ENCODE measurements around the gene SLC25A38. TPM values are rescaled to one million over a fixed set of nuclear protein-coding genes. Genes with fewer than 3 reads are reported as not detected.

The SLC25A38 gene
- total RNA-seq, 1 experiment from 2014 or later, result 45.9 TPM

GRCh38 chr3:39379778-39380155 lies 3.4 kb upstream of the SLC25A38 start:
- DNase-seq (ENCODE audit: unreplicated experiment), result no peak
- Mint-ChIP-seq H3K4me1 (ENCODE audit: insufficient read depth, unreplicated experiment) (no peaks in the 10 kb centered on the region), H3K27me3 (ENCODE audit: insufficient read depth, unreplicated experiment) (no peaks in the 10 kb centered on the region), H3K27ac (ENCODE audit: low read depth, unreplicated experiment) (no peak overlapping the region), H3K4me3 (ENCODE audit: unreplicated experiment) (no peak overlapping the region), H3K9me3 (ENCODE audit: unreplicated experiment) (no peaks in the 10 kb centered on the region), H3K36me3 (ENCODE audit: insufficient read depth, unreplicated experiment) (no peaks in the 10 kb centered on the region)
- ChIA-PET POLR2A (no interaction called here), CTCF (interaction anchor here (0.6 to 10.8 kb wide), 2 partner anchors 88 to 190 kb away, joined by 3 to 83 read pairs; no protein-coding TSS in a partner anchor)
- no TSS peak for BruUV-seq (replicated peaks)
- TF ChIP-seq CTCF (IDR thresholded peaks at IDR 0.05; ENCODE audit: unreplicated experiment), result no peak
- intact Hi-C loops (cut with micrococcal nuclease), result loop anchor here (5.0 to 10.0 kb wide), 2 partner anchors 87 to 195 kb away; no protein-coding TSS in a partner anchor

- Mint-ChIP-seq H3K36me3 (ENCODE audit: insufficient read depth, unreplicated experiment) (no peaks in the 10 kb centered on the region), H3K27ac (ENCODE audit: low read depth, unreplicated experiment) (no peak overlapping the region), H3K9me3 (ENCODE audit: unreplicated experiment) (no peaks in the 10 kb centered on the region), H3K4me3 (ENCODE audit: unreplicated experiment) (peak overlapping the region; percentile 9), H3K27me3 (ENCODE audit: insufficient read depth, unreplicated experiment) (no peaks in the 10 kb centered on the region), H3K4me1 (ENCODE audit: insufficient read depth, unreplicated experiment) (peaks cover 13% of the 10 kb centered on the region)
- DNase-seq (ENCODE audit: unreplicated experiment), result no peak
- POLR2A ChIA-PET, result interaction anchor here (0.9 kb wide), 1 partner anchor 26 kb away, joined by 3 read pairs; no protein-coding TSS in a partner anchor
- intact Hi-C loops (cut with micrococcal nuclease), result loop anchor here (10.0 kb wide), 1 partner anchor 197 kb away; no protein-coding TSS in a partner anchor
- CTCF ChIA-PET, result interaction anchor here (0.6 to 10.8 kb wide), 3 partner anchors 20 to 118 kb away, joined by 3 to 83 read pairs (median 3); no protein-coding TSS in a partner anchor
- TF ChIP-seq CTCF (IDR thresholded peaks at IDR 0.05; ENCODE audit: unreplicated experiment), result no peak
- BruUV-seq (replicated peaks), result no TSS peak
Observed at GRCh38 chr3:39381432-39381831, 1.7 kb upstream of the SLC25A38 start.

- no peak for TF ChIP-seq CTCF (IDR thresholded peaks at IDR 0.05; ENCODE audit: unreplicated experiment)
- H3K4me1 Mint-ChIP-seq (ENCODE audit: insufficient read depth, unreplicated experiment), result peaks cover 30% of the 10 kb centered on the region
Observed at GRCh38 chr3:39383881-39384664, 903 bp downstream of the SLC25A38 start.

GRCh38 chr3:39384665-39385000 lies 1.5 kb downstream of the SLC25A38 start:
- CTCF ChIA-PET, result interaction anchor here (0.7 to 1.7 kb wide), 4 partner anchors 11 to 579 kb away, joined by 3 to 4 read pairs (median 3); no protein-coding TSS in a partner anchor
- Mint-ChIP-seq H3K36me3 (ENCODE audit: insufficient read depth, unreplicated experiment) (peaks cover 4% of the 10 kb centered on the region), H3K4me3 (ENCODE audit: unreplicated experiment) (peak overlapping the region; percentile 91), H3K27ac (ENCODE audit: low read depth, unreplicated experiment) (peak overlapping the region; percentile 91), H3K27me3 (ENCODE audit: insufficient read depth, unreplicated experiment) (no peaks in the 10 kb centered on the region), H3K9me3 (ENCODE audit: unreplicated experiment) (no peaks in the 10 kb centered on the region), H3K4me1 (ENCODE audit: insufficient read depth, unreplicated experiment) (peaks cover 30% of the 10 kb centered on the region)
- no peak for TF ChIP-seq CTCF (IDR thresholded peaks at IDR 0.05; ENCODE audit: unreplicated experiment)
- DNase-seq (ENCODE audit: unreplicated experiment), result no peak
- intact Hi-C loops (cut with micrococcal nuclease), result loop anchor here (2.0 to 10.0 kb wide), 2 partner anchors 22 to 200 kb away; partner anchors contain the start of gene RPSA
- POLR2A ChIA-PET, result interaction anchor here (0.6 to 7.9 kb wide), 10 partner anchors 9 to 1173 kb away, joined by 3 to 63 read pairs (median 3); partner anchors contain the start of gene RPSA
- BruUV-seq (replicated peaks), result TSS peak; percentile 47

More at GRCh38 chr3:39383881-39384664, 903 bp downstream of the SLC25A38 start:
- ChIA-PET CTCF (interaction anchor here (0.7 to 1.7 kb wide), 5 partner anchors 11 to 578 kb away, joined by 3 to 4 read pairs (median 4); partner anchors contain the start of gene RPSA), POLR2A (interaction anchor here (0.6 to 7.9 kb wide), 8 partner anchors 9 to 1173 kb away, joined by 3 to 63 read pairs (median 4); partner anchors contain the start of gene RPSA)
- no TSS peak for BruUV-seq (replicated peaks)
- no peaks in the 10 kb centered on the region for H3K9me3 Mint-ChIP-seq (ENCODE audit: unreplicated experiment)
- DNase-seq (ENCODE audit: unreplicated experiment), result peak; percentile 93
- H3K4me3 Mint-ChIP-seq (ENCODE audit: unreplicated experiment), result peak overlapping the region; percentile 91
- intact Hi-C loops (cut with micrococcal nuclease), result loop anchor here (2.0 to 10.0 kb wide), 2 partner anchors 23 to 199 kb away; partner anchors contain the start of gene RPSA
- peak overlapping the region; percentile 91 for H3K27ac Mint-ChIP-seq (ENCODE audit: low read depth, unreplicated experiment)
- no peaks in the 10 kb centered on the region for H3K27me3 Mint-ChIP-seq (ENCODE audit: insufficient read depth, unreplicated experiment)
- H3K36me3 Mint-ChIP-seq (ENCODE audit: insufficient read depth, unreplicated experiment), result peaks cover 4% of the 10 kb centered on the region

Measured in MCF 10A (cell line).